DND-41 (cell line): Measurements from ENCODE around the gene HS3ST3B1.

Experiments
- EZH2 ChIP-seq: IDR thresholded peaks from 3 replicates; pipeline ENCODE4 v1.6.1; 2012; ENCODE audit warnings: borderline replicate concordance, low read depth, mild to moderate bottlenecking, moderate library complexity, low read length, inconsistent platforms; ENCODE audit not compliant: severe bottlenecking
- TF ChIP-seq, protein P1 (sequence below): IDR thresholded peaks from 2 replicates; pipeline ENCODE4 v1.5.1; 2012; ENCODE audit warnings: borderline replicate concordance, low read length, moderate library complexity, mild to moderate bottlenecking; ENCODE audit not compliant: poor library complexity, severe bottlenecking; ENCODE audit errors: extremely low read depth

DNA sequence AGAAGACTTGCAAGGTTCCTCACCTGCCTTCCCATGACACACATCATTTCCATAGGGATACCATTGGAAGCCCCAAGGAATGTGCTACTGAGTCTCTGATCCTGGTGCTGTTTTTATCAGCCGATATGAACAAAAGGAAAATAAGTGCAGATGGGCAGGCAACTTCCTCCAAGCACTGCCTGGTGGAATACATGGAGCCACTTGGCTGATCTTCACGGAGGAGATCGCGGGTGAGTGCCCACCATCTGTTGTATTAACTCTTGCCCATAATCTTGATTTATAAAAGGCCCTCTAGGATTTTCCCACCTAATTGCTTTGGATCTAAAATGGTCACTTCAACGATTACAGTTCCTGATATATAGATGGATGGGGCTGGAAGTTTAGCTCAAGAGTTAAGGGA is 39.5 kb upstream of the HS3ST3B1 start:
- TF ChIP-seq, protein P1, sequence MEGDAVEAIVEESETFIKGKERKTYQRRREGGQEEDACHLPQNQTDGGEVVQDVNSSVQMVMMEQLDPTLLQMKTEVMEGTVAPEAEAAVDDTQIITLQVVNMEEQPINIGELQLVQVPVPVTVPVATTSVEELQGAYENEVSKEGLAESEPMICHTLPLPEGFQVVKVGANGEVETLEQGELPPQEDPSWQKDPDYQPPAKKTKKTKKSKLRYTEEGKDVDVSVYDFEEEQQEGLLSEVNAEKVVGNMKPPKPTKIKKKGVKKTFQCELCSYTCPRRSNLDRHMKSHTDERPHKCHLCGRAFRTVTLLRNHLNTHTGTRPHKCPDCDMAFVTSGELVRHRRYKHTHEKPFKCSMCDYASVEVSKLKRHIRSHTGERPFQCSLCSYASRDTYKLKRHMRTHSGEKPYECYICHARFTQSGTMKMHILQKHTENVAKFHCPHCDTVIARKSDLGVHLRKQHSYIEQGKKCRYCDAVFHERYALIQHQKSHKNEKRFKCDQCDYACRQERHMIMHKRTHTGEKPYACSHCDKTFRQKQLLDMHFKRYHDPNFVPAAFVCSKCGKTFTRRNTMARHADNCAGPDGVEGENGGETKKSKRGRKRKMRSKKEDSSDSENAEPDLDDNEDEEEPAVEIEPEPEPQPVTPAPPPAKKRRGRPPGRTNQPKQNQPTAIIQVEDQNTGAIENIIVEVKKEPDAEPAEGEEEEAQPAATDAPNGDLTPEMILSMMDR = no peak
- TF ChIP-seq EZH2 = no peak
